Cardiac fibroblast (primary cell): ENCODE results near the gene PHOSPHO1.
"Not testable (repeated sequence)": the region's sequence is repeated elsewhere in the genome, so short reads cannot be mapped to it uniquely, and the experiment has no call there.

ENCODE experiments used
- DNase-seq, 2 donors: peaks; one replicate each; pipeline versions ENCODE4 v3.0.0 to v3.0.0-alpha.2; 2010; ENCODE audit warnings: low read depth in 2 of 2
- H3K4me3 ChIP-seq, 2 donors: replicated peaks in 1 of 2; 1 replicate in 1 of 2; 2 replicates in 1 of 2; pipeline ENCODE4 v1.5.1; 2011; ENCODE audit warnings: low read depth in 2 of 2, low read length in 2 of 2, mild to moderate bottlenecking in 2 of 2, moderate library complexity in 1 of 2
- CTCF ChIP-seq: IDR thresholded peaks from one replicate; pipeline ENCODE4 v1.5.1; 2011; ENCODE audit warnings: low read depth, mild to moderate bottlenecking, low read length, inconsistent platforms

PHOSPHO1 gene

DNA sequence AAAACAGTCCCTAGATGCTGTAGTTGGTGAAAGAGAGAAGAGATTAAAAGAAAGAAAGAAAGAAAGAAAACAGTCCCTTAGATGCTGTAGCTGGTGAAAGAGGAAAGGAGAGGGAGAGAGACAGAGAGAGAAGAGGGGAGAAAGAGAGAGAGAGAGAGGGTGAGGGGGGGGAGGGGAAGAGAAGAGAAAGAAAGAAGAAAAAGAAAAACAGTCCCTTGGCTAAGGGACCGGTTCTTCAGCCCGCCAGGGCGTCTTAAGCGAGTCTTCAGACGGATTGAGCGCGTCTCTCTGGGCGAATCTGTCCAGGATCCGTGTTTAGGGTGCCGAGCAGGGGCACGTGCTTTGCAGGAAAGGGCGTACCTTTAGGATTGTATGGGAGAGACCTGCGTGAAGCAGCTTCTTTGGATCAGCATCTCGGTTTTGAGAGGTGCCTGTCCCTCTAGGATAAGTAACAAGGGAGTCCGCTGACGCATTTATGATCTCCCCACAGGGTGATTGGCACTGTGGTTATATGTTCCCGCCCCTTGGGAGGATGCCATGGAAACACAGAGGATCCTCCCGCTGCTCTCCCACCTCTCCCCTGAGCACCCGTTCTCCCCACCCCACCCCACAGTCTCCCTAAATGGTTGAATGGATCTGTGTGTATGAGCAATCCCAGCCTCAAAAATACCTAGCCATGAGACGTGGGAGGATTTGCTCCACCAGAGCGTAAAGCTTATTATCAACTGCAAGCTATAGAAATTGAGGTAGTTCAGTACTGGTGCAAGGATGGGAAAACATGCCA lies 36.9 kb downstream of the PHOSPHO1 start:
- no peak for TF ChIP-seq CTCF
- peak; percentile 69 to 71 for DNase-seq
- H3K4me3 ChIP-seq, result peak overlapping the region; percentile 73 to 86

DNA sequence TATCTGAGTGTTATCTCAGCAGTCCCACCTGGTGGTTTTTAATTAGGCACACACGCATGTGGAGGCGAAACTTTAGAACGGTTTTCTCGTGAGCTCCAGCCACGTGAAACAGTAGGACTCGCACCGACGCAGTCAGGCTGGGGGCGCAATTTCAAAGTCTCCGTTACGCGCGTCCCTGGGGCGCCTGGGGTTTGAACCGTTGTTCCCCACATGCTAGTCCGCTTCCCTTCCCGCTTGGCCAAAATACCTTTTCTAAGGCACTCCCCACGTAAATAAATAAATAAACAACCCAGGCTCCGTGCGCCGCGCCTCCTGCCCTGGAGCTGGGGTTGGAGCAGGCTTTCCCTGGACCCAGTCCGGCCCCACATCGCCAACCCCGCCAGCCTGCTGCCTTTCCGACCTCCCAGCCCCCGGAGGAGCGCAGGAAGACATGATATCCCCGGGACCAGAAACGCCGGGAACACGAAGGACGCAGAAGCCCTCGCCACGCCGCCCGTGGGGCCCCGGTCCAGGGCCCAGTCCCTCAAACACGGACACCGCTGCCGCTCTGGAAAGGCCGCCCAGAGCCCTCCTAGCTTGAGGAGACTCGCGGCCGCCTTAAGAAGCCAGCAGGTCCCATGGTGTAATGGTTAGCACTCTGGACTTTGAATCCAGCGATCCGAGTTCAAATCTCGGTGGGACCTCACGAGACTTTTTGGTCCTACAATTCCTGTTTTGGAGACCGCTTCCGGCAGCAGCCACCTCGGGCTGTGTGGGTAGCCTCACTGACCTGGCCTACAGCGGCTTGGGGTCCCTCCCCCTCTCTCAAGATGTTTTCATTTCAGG lies 38.5 kb downstream of the PHOSPHO1 start:
- peak; percentile 90 to 97 for DNase-seq
- H3K4me3 ChIP-seq, result peak overlapping the region; percentile 73 to 86
- peak; percentile 15 for TF ChIP-seq CTCF

GRCh38 chr17:49191409-49191916 lies 39.1 kb downstream of the PHOSPHO1 start:
- peak overlapping the region; percentile 73 to 86 for H3K4me3 ChIP-seq
- DNase-seq, result peak in 1 of 2 donors; percentile 61
- TF ChIP-seq CTCF, result no peak

GRCh38 chr17:49190932-49191331 lies 39.7 kb downstream of the PHOSPHO1 start:
- no peak overlapping the region for H3K4me3 ChIP-seq
- TF ChIP-seq CTCF, result no peak
- no peak for DNase-seq

GRCh38 chr17:49187301-49187700 lies 43.3 kb downstream of the PHOSPHO1 start:
- no peak for TF ChIP-seq CTCF
- no peak overlapping the region for H3K4me3 ChIP-seq
- no peak for DNase-seq

- not testable (repeated sequence) for DNase-seq, H3K4me3 ChIP-seq
These were observed 45.2 kb downstream of the PHOSPHO1 start for GRCh38 chr17:49185381-49185780.

DNA sequence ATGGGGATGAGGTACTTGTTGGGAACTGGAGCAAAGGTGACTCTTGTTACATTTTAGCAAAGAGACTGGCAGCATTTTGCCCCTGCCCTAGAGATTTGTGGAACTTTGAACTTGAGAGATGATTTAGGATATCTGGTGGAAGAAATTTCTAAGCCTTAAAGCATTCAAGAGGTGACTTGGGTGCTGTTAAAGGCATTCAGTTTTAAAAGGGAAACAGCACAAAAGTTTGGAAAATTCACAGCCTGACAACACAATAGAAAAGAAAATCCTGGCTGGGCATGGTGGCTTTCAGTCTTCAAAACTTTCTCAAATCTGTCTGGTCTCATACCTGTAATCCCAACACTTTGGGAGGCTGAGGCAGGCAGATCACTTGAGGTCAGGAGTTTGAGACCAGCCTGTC lies 46.1 kb downstream of the PHOSPHO1 start:
- DNase-seq, H3K4me3 ChIP-seq: not testable (repeated sequence)
